GM12873 (cell line): ENCODE results near the gene GLYR1.

Source experiments
- CTCF ChIP-seq: IDR thresholded peaks from 2 replicates; pipeline ENCODE4 v1.5.1; 2012; ENCODE audit warnings: low read depth, mild to moderate bottlenecking, moderate library complexity, low read length, control low read depth; ENCODE audit not compliant: insufficient read depth; ENCODE audit errors: missing control alignments

The GLYR1 gene

DNA sequence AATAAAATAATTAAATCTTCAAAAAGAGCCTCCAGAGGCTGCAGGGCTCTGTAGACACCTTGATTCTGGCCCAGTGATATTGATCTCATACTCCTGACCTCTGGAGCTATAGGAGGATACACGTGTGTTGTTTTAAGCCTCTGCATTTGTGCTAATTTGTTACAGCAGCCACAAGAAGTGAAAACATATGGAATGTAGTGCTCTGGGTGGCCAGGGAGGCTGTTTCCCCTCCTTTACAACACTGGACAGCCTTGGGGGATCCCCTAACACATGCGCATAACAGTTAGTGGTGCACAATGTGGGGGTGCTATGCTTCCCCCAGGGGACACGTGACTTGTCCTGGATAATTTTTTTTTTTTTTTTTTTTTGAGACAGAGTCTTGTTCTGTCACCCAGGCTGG lies 75.4 kb downstream of the GLYR1 start:
- no peak for TF ChIP-seq CTCF

DNA sequence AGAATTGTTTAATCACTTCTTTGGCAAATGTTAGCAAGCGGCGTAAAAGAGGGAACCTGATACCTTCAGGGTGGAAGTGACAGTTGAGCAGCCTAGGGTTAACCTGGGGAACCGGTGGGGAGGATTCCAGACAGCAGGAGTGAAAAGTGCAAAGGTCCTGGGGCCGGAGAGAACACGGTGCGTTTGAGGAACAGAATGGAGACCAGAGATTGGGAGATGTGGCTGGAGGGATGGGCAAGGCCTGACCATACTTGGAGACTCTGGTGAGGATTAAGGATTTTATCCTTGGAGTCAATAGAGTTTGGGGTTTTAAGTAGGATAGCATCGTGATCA lies 77.8 kb downstream of the GLYR1 start:
- no peak for TF ChIP-seq CTCF

DNA sequence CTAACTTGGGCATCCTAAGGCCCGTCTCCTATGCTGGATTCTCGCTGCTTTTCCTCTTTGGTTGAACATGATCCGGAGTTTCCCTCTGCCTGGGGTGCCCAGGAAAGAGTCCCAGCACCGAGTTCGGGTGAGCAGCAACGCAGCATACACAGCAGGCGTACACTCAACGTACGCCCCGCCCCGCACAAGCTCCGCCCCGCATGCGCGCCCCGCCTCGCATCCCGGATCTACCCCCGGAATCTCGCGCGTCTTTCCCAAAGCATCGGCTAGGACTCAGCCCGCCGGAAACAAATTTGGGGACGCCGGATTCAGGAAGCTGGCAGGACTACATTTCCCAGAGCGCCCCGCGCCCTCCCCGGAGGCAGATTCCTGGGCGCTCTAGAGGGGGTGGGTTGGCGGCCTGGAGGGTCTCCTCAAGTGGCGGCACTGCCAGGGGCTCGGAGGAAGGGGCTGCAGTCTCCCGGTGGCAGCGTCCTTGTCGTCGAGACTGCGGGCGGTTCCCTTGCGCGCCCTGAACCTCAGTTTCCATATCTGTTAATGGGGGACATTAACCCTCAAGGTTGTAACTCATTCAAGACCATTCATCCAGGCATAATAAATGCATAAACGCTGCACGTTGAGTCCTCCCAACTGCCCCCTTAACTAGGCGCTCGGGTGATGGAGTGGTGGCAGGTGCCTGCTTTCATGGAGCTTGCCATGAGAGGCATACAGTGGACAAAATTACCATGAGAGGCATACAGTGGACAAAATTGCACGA lies 78.4 kb downstream of the GLYR1 start:
- no peak for TF ChIP-seq CTCF

DNA sequence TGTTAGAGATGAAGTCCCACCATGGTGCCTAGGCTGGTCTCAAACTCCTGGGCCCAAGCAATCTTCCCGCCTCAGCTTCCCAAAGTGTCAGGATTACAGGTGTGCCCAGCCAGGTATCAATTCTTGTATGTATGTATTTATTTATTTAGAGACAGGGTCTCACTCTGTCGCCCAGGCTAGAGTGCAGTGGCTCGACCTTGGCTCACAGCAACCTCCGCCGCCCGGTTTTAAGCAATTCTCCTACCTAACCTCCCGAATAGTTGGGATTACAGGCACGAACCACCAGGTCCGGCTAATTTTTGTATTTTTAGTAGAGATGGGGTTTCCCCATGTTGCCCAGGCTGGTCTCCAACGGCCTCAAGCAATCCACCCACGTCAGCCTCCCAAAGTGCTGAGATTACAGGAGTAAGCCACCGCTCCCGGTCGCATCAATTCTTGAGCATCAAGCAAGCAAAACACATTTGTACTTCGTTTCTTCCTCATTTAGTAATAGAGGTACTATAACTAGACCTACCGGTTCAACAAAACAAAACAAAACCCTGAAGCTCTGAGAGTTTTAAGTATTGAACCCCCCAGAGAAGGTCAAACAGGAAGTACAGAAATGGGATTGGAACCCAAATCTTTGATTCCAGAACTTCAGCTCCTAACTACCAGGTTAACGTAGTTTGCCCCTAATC lies 79.1 kb downstream of the GLYR1 start:
- no peak for TF ChIP-seq CTCF

GRCh38 chr16:4766875-4767628 lies 80.0 kb downstream of the GLYR1 start, which contains the start of gene ZNF500:
TSS of gene ZNF500 (minus strand) at chr16:4767162. CDS start at chr16:4765978, 1,184 bp downstream.
- no peak for TF ChIP-seq CTCF

- TF ChIP-seq CTCF, result no peak
Measured at GRCh38 chr16:4765511-4766474, 81.3 kb downstream of the GLYR1 start.
